ENCODE data around the gene NEO1. TPM values are rescaled to one million over a fixed set of nuclear protein-coding genes. Genes with fewer than 3 reads are reported as not detected.

Gene NEO1
- total and polyA plus RNA-seq, 9 of the 15 experiments (the other 6 are each of a cell fraction or from before 2014, with no cell fraction given), result 0.08 to 1.7 (median 0.48) TPM

GRCh38 chr15:73150831-73151230 is 98.6 kb downstream of the NEO1 start:
- no TSS peak for BruUV-seq (replicated peaks)
- in situ Hi-C loops (cut with MboI), result no loop called here
- POLR2A ChIA-PET, result interaction anchor here (0.7 kb wide), 1 partner anchor 248 kb away, joined by 3 read pairs; no protein-coding TSS in a partner anchor

GRCh38 chr15:73153024-73153423 is 100.8 kb downstream of the NEO1 start:
- Histone ChIP-seq H3K79me2 (ENCODE audit: control insufficient read depth, insufficient read depth, low read length) (no peaks in the 10 kb centered on the region), H3K4me1 (replicated peaks in 1 of 2; ENCODE audit: control insufficient read depth in 2 of 2, insufficient read depth in 2 of 2, low read length in 2 of 2) (no peaks in the 10 kb centered on the region), H3K36me3 (ENCODE audit: control insufficient read depth, insufficient read depth, low read length) (no peaks in the 10 kb centered on the region), H4K20me1 (replicated peaks; ENCODE audit: control insufficient read depth, insufficient read depth, low read length) (no peaks in the 10 kb centered on the region), H3K27me3 (ENCODE audit: control insufficient read depth in 2 of 2, insufficient read depth in 2 of 2, low read length in 2 of 2) (no peaks in the 10 kb centered on the region), H3K9me3 (replicated peaks; ENCODE audit: control insufficient read depth, insufficient read depth, low read depth, low read length) (0 out of 2 replicates have a peak, but pooled peaks cover 2% of the 10 kb centered on the region), H3K27ac (ENCODE audit: extremely low read depth, low read depth, low read length) (no peak overlapping the region), H3K4me3 (no peak overlapping the region), H3K9ac (ENCODE audit: insufficient read depth in 1 of 2, low read depth in 2 of 2, low read length in 2 of 2) (no peak overlapping the region), H2AFZ (ENCODE audit: low read depth, low read length) (no peak overlapping the region), H3K9me1 (ENCODE audit: control insufficient read depth, insufficient read depth, low read length) (no peaks in the 10 kb centered on the region), H3K4me2 (ENCODE audit: insufficient read depth, low read length) (no peak overlapping the region)
- 0% methylated on average over 1 of the region's 1 CpG for WGBS (ENCODE audit: insufficient coverage, low coverage, missing lambda C conversion rate)
- intact Hi-C loops (cut with micrococcal nuclease) (no loop called here), in situ Hi-C loops (cut with MboI) (no loop called here)
- ATAC-seq (no peak), FAIRE-seq (no peak), DNase-seq (ENCODE audit: extremely low read depth in 1 of 4, low spot score in 3 of 4) (no peak)
- no peak for TF ChIP-seq ZNF766 (CRISPR knock-in tag; conservative IDR thresholded peaks at IDR 0.05)
- no TSS peak for BruUV-seq (replicated peaks)
- CTCF ChIA-PET (ENCODE audit: low intra/inter-chr PET ratio), result no interaction called here
- POLR2A ChIA-PET, result no interaction called here

More at GRCh38 chr15:73150831-73151230, 98.6 kb downstream of the NEO1 start:
- Histone ChIP-seq H3K9ac (ENCODE audit: insufficient read depth in 1 of 2, low read depth in 2 of 2, low read length in 2 of 2) (no peak overlapping the region), H2AFZ (ENCODE audit: low read depth, low read length) (no peak overlapping the region), H3K27me3 (ENCODE audit: control insufficient read depth in 2 of 2, insufficient read depth in 2 of 2, low read length in 2 of 2) (no peaks in the 10 kb centered on the region), H4K20me1 (replicated peaks; ENCODE audit: control insufficient read depth, insufficient read depth, low read length) (no peaks in the 10 kb centered on the region), H3K36me3 (ENCODE audit: control insufficient read depth, insufficient read depth, low read length) (no peaks in the 10 kb centered on the region), H3K4me2 (ENCODE audit: insufficient read depth, low read length) (no peak overlapping the region), H3K4me1 (replicated peaks in 1 of 2; ENCODE audit: control insufficient read depth in 2 of 2, insufficient read depth in 2 of 2, low read length in 2 of 2) (no peaks in the 10 kb centered on the region), H3K9me1 (ENCODE audit: control insufficient read depth, insufficient read depth, low read length) (no peaks in the 10 kb centered on the region), H3K79me2 (ENCODE audit: control insufficient read depth, insufficient read depth, low read length) (no peaks in the 10 kb centered on the region), H3K9me3 (replicated peaks; ENCODE audit: control insufficient read depth, insufficient read depth, low read depth, low read length) (no peaks in the 10 kb centered on the region), H3K27ac (ENCODE audit: extremely low read depth, low read depth, low read length) (no peak overlapping the region), H3K4me3 (no peak overlapping the region)
- ATAC-seq (no peak), FAIRE-seq (no peak), DNase-seq (ENCODE audit: extremely low read depth in 1 of 4, low spot score in 3 of 4) (no peak)
- 0% methylated on average over 2 of the region's 2 CpGs for WGBS (ENCODE audit: insufficient coverage, low coverage, missing lambda C conversion rate)
- CTCF ChIA-PET (ENCODE audit: low intra/inter-chr PET ratio), result no interaction called here
- TF ChIP-seq ZNF133 (CRISPR knock-in tag; IDR thresholded peaks at IDR 0.05), result no peak
- no peak for TF ChIP-seq EZH2 (IDR thresholded peaks at IDR 0.05; ENCODE audit: borderline replicate concordance, low read depth, low read length)
- no peak for TF ChIP-seq ZBTB34 (CRISPR knock-in tag; IDR thresholded peaks at IDR 0.05)
- intact Hi-C loops (cut with micrococcal nuclease), result no loop called here
